GM21515 (cell line): ENCODE measurements around the gene ITGA11.

Experiments used
- ATAC-seq: cut with Tn5 transposase; IDR thresholded peaks from one replicate; pipeline ENCODE4 v1.9.1; 2021; ENCODE audit not compliant: unreplicated experiment

The ITGA11 gene

GRCh38 chr15:68314563-68314962 lies 117.4 kb downstream of the ITGA11 start:
- no peak for ATAC-seq

- ATAC-seq = no peak
These were observed 118.2 kb downstream of the ITGA11 start for GRCh38 chr15:68313501-68314410.

GRCh38 chr15:68312701-68313204 lies 119.2 kb downstream of the ITGA11 start:
- ATAC-seq = no peak

- ATAC-seq = no peak
These were observed 120.0 kb downstream of the ITGA11 start for GRCh38 chr15:68311859-68312557.

GRCh38 chr15:68311464-68311835 lies 120.5 kb downstream of the ITGA11 start:
- ATAC-seq = no peak

GRCh38 chr15:68310804-68311463 lies 121.0 kb downstream of the ITGA11 start:
- ATAC-seq = no peak

GRCh38 chr15:68310178-68310803 lies 121.7 kb downstream of the ITGA11 start:
- no peak for ATAC-seq

GRCh38 chr15:68309024-68309423 lies 122.9 kb downstream of the ITGA11 start:
- ATAC-seq = no peak

- ATAC-seq = no peak
These were observed 124.6 kb downstream of the ITGA11 start for GRCh38 chr15:68307131-68307928.

GRCh38 chr15:68305420-68305871 lies 126.5 kb downstream of the ITGA11 start:
- ATAC-seq = no peak

GRCh38 chr15:68304589-68305337 lies 127.2 kb downstream of the ITGA11 start:
- no peak for ATAC-seq

- no peak for ATAC-seq
These were observed 128.2 kb downstream of the ITGA11 start for GRCh38 chr15:68303560-68304436.

GRCh38 chr15:68303134-68303533 lies 128.8 kb downstream of the ITGA11 start:
- ATAC-seq = no peak

- ATAC-seq = no peak
These were observed 129.2 kb downstream of the ITGA11 start for GRCh38 chr15:68302729-68303128.

- ATAC-seq = no peak
These were observed 130.7 kb downstream of the ITGA11 start for GRCh38 chr15:68301301-68301700.

GRCh38 chr15:68300115-68300940 lies 131.6 kb downstream of the ITGA11 start:
- no peak for ATAC-seq

GRCh38 chr15:68299436-68299835 lies 132.5 kb downstream of the ITGA11 start:
- ATAC-seq = no peak
